Measurements from ENCODE around the gene NGDN.
"Not testable (repeated sequence)": the region's sequence is repeated elsewhere in the genome, so short reads cannot be mapped to it uniquely, and the experiment has no call there.

NGDN gene, protein sequence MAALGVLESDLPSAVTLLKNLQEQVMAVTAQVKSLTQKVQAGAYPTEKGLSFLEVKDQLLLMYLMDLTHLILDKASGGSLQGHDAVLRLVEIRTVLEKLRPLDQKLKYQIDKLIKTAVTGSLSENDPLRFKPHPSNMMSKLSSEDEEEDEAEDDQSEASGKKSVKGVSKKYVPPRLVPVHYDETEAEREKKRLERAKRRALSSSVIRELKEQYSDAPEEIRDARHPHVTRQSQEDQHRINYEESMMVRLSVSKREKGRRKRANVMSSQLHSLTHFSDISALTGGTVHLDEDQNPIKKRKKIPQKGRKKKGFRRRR

DNA sequence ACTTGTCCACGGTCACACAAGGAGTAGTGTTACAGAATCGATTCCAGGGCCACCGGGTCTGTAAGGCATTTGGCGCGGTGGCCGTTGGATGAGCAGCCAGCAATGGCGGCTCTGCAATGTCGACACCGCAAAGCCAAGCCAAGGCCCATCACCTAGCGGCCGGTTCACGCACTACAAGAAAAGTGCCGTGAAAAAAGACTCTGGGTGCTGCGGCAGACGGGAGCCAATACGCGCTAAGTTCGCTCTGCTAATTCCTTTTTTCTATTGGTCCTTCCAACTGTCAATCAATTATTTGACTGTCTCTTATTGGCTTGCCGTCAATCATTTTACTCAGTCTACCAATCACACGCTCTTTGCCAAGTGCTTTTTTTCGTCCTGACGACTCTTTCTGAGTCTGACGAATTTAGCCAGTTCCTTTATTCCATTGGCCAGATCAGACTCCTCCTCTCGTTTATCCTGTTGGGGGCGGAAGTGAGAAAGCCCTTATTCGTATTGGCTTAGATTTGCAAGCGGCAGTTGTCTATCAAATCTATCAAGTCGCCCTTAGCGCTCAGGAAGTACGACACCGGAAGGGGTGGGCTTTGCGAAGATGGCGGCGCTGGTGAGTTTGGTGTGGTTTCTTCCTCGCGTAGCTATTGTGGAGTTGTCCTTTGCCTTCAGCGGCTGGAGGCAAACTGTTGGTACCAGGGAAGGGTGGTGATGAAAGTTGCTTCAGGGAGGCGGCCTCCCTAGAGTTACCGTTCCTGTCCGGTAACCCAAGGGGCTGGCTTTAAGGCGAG is at the start of gene NGDN:
TSS of gene NGDN (plus strand) at position 577 of the 779 bp plus-strand sequence. CDS start at position 590, 13 bp downstream.
- DNase-seq (ENCODE audit: low read depth in 2 of 2): peak; percentile 75 to 79

DNA sequence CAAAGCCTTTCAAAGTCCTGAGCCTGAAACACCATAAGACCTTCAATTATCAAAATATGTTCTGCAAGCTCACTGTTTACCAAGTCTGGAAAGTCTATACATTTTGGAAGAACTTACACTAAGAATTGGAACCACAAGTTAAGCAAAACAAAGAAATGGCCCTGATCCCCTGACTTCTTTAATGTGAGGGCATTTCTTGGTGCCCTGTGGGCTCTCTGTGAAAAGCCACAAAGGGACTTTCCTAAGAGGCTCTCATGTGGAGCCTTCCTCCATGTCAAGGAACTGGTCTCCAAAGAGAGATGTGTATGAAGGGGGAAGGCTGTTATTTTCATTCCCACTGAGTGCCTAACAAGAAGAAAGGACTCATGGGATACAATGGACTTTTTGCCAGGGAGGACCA is 47.9 kb upstream of the NGDN start:
- no peak for DNase-seq (ENCODE audit: low read depth in 2 of 2)

DNA sequence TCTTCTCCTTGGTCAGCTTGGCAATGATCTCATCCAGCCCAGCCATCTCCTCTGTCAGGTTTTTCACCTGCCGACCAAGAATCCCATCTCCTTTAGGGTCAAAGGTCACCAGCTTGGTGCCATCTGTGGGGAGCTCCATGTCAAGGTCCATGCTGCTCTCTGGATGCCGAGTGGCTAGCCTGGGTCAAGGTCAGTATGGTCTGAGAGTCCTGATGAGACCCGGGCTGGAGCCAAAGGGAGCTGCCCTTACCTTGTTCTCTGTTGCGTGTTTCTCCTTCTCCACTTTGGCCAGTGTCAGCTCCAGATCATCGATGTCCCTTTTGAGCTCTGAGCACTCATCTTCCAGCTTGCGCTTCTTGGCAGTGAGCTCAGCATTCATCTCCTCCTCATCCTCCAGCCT is 45.8 kb upstream of the NGDN start:
- no peak for DNase-seq (ENCODE audit: low read depth in 2 of 2)

DNA sequence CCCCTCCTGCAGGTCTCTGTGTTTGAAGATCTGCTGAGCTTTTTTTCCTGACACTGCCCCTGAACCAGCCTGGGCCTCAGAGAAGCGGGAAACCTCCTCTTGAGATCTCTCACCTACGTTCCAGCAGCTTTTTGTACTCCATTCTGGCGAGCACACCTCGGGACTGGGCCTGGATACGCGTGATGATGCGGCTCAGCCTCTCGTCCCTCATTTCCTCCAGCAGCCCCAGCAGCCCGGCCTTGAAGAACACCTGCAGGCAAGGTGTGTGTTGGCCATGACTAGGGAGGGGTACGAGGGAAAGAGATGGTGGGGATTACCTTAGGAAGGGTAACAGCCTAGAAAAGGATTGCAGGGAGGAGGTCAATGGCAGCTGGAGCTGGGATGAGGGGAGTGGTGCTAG is 44.3 kb upstream of the NGDN start:
- no peak for DNase-seq (ENCODE audit: low read depth in 2 of 2)

DNA sequence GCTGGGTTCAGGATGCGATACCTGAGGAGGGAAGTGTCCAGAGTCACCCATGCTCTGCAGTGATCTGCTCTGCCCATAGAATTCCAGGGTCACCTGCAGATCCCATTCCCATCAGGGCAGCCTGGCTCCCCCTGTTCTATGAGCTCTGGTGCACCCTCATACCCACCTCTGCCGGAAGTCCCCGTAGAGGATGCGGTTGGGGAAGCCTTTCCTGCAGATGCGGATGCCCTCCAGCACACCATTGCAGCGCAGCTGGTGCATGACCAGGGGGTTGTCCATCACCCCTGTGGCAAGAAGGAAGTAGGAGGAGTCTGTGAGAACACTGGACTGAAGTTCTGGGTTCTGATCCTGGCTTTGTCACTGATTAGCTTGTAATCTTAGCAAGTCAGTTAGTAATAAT is 43.7 kb upstream of the NGDN start:
- not testable (repeated sequence) for DNase-seq (ENCODE audit: low read depth in 2 of 2)

DNA sequence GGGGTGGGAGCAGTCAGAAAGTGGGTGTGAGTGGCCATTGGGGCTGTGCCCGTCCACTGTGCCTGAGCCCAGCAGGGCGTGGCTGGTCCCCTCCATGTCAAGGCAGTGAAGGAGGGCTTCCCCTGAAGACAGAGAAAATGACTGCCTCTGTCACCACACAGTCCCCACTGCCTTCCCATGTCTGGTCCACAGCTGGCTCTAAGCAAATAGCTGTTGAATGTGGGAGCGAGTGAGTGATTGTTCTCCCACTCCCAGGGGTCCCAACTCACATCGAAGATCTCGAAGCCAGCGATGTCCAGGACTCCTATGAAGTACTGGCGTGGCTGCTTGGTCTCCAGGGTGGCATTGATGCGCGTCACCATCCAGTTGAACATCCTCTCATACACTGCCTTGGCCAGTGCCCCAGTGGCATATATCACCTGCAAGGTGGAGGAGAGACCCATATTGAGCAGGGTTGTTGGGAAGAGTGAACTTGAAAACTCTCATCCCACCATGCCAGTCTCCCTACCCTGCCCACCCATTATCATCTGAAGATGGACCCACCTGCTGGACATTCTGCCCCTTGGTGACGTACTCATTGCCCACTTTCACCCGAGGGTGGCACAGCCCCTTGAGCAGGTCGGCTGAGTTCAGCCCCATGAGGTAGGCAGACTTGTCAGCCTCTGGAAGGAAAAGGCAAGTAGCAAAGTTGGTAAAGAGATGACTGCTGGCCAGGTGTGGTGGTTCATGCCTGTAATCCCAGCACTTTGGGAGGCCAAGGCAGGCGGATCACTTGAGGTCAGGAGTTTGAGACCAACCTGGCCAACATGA is 40.6 kb upstream of the NGDN start:
- no peak for DNase-seq (ENCODE audit: low read depth in 2 of 2)

DNA sequence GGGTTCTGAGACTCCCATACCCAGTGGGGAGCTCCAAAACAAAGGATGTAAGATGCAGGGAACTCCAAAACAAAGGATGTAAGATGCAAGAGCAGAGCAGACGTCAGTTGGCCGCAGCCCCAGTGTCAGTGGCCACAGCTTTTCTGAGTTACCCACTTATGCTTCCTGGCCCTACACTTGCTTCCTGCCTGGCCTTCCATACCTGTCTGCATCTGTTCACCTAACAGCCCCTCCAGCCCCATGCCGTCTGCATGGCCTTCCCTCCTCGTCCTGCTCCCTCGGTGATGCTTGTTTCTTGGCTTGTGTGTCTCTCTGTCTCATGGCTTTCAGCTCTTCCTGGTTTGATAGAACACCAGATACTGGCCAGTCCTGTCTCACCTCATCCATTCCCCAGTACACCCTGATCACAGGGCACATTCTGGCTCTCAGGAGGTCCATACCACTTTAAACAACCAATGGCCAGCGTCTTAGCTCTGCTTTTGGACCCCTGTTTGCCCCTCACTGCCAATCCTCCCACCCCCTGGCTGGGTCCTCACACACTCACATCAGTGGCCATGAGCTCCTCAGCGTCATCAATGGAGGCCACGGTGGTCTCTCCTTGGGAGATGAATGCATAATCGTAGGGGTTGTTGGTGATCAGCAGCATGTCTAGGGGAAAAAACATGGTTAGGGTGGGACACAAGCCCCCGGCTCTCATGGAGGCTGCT is 39.3 kb upstream of the NGDN start:
- no peak for DNase-seq (ENCODE audit: low read depth in 2 of 2)

DNA sequence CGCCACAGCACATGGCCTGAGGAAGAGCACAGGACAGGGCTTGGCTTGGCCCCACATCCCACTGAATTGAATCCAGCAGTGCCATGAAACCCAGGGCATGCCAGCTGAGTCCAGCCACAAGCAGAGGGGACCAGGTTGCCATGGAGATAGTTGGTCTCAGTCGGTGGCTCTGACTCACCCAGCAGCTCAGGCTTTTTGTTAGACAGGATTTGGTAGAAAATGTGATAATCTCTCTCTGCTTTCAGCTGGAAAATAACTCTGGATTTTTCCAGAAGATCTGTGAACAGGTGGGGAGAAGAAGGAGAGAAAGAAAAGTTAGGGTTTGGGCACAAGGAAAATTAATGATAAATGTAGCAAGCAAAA is 38.8 kb upstream of the NGDN start:
- no peak for DNase-seq (ENCODE audit: low read depth in 2 of 2)

DNA sequence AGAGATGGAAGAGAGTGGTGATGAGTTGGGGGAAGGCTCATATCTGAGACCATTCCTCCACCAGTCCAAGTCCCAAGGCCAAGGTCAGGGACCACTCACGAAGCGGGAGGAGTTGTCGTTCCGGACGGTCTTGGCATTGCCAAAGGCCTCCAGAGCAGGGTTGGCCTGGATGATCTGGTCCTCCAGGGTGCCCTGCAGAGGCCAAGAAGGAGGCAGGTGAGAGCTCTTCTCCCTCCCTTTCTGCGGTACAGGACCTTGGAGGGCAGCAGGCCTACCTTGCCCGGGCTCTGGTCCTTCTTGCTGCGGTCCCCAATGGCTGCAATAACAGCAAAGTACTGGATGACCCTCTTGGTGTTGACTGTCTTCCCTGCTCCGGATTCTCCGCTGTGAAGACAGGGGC is 38.0 kb upstream of the NGDN start:
- no peak for DNase-seq (ENCODE audit: low read depth in 2 of 2)

DNA sequence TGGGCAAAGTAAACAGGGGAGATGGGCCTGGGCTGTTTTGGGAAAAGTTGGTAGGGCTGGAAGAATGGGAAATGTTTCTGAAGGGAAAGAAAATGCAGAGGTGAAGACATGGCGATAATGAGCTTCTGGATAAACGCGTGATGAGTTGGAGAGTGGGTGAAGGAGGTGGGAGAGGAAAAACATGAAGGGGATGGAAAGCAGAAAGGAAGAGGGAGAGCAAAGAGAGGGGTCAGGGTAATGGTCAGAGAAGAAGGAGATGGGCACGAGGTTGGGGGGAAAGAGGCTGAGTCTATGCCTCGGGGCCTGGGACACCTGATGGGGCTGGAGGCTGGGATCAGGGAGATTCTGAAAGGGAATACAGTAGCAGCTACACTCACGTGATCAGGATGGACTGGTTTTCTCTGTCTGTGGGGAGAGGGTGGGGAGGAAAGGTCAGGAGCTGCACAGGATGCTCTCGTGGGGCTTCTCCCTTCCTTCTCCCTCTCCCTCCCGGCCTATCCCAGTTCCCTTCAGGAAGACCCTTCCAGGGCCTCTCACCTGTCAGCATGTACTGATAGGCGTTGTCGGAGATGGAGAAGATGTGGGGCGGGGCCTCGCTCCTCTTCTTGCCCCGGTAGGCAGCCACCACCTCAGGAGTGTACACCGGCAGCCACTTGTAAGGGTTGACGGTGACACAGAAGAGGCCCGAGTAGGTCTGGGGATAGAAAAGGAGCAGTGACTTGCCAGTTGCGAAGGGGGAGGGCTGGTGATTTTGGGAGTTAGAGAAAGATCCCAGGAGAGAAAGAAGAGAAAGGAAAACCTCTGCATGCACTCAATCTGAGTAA is 37.2 kb upstream of the NGDN start:
- DNase-seq (ENCODE audit: low read depth in 2 of 2): no peak

DNA sequence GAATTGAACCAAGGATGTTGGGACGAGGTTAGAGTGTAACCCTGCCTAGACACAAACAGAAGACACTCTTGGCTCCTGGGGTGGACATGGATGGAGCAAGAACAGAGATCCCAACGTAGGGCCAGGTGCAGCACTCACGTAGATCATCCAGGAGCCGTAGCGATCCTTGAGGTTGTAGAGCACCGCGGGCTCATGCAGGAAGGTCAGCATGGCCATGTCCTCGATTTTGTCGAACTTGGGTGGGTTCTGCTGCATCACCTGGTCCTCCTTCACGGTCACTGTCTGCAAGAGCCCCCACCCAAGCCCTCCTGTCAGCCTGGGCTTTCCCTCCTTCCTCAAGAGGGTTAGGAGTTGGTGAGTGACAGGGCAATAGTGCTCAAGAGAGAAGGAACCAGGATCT is 36.6 kb upstream of the NGDN start:
- no peak for DNase-seq (ENCODE audit: low read depth in 2 of 2)

DNA sequence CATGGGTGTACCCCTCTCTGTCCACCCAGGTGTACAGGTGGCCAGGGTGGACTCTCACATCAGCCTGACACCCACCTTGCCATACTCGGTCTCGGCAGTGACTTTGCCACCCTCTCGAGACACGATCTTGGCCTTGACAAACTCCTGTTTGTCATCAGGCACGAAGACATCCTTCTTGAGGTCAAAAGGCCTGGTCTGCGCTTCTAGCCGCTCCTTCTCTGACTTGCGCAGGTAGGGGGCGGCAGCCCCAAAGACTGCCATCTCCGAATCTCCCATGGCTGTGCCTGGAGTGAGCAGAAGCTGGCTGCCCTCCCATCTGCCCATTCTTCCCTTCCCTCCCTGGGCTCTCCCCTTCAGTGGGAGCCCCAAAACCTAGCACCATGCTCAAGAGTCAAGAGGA is 36.0 kb upstream of the NGDN start:
- DNase-seq (ENCODE audit: low read depth in 2 of 2): no peak

DNA sequence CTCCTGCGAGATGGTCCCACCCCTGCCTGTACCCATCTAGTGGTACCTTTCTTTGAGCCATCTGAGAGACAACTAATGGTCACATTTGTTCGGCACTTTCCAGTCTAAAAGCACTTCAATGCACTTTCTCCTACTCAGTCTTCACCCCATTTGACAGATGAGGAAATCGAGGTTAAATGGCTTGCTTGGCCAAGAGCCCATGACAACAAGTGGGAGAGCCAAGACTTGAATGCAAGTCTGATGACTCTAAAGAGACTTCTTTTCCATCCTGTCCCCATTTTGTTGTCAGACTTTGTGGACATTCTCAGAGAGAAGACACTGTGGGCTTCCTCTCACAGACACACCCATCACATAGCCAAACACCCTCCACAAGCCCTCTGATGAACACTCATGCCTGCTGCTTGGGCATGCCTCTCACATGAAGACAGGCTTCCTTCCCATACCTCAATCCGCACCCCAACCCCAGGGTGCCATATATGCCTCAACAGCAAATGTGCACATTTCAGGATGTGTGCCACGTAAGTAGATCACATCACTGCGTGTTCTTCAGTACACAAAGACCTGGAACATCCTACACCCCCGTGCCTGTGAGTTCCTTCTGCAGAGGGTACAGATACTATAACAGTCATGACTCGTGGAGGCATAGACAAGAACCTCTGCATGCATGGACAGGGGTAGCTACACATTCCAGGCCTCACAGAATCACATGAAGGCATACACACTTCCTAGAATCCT is 34.8 kb upstream of the NGDN start:
- no peak for DNase-seq (ENCODE audit: low read depth in 2 of 2)

DNA sequence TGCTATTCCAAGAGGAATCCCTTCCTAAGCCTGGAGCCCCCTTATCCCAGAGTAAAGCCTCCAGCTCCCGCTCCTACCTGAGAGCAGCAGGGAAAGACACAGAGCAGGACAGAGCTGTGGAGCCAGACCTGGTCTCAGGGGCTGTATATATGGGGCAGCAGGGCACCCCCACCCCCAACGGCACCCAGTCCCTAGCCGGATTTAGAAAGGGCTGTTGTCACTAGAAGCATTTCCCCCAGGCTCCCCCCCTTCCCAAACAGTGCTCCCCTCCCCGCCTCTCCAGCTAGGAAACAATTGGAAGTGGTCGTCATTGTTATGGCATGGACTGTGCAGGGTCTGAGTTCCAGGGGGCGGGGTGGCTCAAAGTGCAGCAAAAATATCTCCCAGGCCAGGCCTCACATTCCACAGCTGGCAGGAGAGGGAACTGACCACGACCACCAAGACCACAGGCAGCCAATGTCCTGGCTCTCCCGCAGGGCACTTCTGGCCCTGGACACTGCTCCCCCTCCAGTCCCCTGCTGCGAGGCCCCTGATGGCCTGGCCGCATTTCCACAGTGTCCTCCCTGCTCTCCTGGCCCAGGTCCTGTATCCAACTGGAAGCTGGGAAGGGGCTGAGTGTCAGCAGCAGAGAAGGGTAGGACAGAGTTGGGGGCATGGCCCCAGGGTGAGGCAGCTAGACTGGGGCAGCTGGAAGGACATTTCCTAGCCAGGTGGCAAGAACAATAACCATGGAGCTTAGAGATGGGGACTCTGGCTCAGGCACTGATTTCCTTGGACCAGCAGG is 33.8 kb upstream of the NGDN start, which contains the start of gene MYH7:
TSS of gene MYH7 (minus strand) at position 118 of the 784 bp plus-strand sequence. CDS start 1,928 bp downstream, outside the sequence.
- no peak for DNase-seq (ENCODE audit: low read depth in 2 of 2)

DNA sequence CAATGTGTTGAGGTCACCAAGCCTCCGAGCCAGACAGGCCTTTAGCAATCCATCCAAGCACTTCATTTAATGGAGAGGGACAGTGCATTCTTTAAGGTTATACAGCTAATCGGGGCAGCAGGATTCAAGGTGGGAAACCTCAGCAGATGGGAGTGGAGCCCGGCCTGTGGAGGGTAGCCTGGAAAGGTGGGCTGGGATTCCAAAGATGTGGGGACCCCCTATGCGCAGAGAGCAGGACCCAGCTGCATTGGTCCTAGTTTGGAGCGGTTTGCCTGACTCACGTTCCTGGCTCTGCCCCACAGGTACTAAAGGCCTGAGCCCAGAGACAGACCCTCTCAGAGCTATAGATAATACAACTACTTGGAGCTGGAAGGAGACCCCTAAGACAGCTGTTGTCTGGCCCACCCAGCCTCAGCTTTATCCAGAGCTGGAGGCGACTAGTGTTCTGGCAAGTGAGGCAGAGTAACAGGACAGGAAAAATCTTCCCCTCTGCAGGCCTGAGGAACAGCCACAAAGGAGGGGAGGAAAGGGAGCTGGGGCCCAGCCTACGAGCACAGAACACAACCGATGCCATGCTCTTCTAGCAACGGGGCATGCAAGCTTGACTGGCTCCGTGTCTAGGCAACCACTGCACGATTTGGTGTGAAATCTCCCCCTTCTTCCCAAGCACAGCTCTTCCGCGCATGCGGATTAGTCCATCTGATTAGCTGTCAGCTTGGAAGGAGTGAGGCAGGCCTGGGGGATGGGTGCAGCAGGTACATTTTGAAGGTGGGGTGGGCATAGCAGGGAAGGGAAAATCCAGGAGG is 33.0 kb upstream of the NGDN start:
- DNase-seq (ENCODE audit: low read depth in 2 of 2): no peak

DNA sequence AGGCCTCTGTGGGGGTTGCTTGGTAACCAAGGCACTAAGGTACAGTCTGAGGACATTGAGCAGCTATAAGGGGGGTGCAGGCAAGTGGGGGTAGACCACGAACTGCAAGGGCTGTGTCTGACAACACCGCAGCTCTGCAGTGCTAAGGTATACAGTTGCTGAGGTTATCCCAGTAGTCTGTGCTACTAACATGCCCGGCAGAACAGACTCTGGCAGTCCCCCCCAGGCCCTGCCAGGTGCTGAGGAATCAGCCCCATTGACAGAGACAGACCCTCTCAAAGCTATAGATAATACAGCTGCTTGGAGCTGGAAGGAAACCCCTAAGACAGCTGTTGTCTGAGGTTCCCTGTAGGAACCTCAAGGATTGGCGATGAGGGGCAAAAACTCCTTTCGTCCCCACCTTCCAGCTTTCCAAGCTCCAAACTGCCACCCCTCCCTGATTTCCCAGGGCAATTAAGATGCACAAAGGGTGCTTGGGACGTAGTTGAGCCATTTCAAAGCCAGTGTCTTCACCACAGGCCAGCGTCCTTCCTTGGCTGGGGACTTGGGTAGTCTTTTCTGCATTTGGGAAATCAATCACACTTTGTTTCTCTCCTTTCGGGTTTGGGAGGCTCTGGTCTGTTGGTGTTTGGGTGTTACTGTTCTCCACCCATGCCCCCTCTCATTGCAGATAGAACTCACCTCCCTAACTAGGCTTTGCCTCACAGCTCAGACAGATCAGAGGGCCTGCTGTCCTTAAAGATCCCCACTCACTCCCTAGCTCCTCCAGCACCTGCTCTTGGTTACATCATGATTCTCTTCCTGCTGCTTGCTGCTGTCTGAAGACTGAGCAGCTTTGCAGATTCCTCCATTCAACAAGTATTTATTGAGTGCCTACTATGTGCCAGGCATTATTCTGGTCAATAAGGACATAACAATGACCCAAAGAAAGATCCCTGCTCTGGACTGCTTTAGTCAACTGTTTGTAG is 32.1 kb upstream of the NGDN start:
- DNase-seq (ENCODE audit: low read depth in 2 of 2): no peak

Measured in stimulated activated CD4-positive, alpha-beta T cell treated with anti-CD3 and anti-CD28 coated beads, Interleukin-1b, Interleukin-23, amount 100 ng/mL, for 1 hour (primary cell).